Measurements from ENCODE around the gene MTERF1. TPM values are rescaled to one million over a fixed set of nuclear protein-coding genes. Genes with fewer than 3 reads are reported as not detected.

MTERF1 gene
- total RNA-seq, 1 donor from 2014 or later = 13.5 TPM

GRCh38 chr7:91864070-91864469 lies 16.4 kb downstream of the MTERF1 start:
- no peak for TF ChIP-seq CTCF (IDR thresholded peaks at IDR 0.05)
- no peaks in the 10 kb centered on the region for H3K36me3 ChIP-seq
- no peak overlapping the region for H3K27ac ChIP-seq
- H3K4me3 ChIP-seq = no peak overlapping the region
- DNase-seq (no peak), ATAC-seq (no peak)
- no peaks in the 10 kb centered on the region for H3K9me3 ChIP-seq
- no peaks in the 10 kb centered on the region for H3K4me1 ChIP-seq
- intact Hi-C loops (cut with DNase I) = no loop called here
- no peaks in the 10 kb centered on the region for H3K27me3 ChIP-seq

- ATAC-seq = peak; percentile 84
- no peak overlapping the region for H3K4me3 ChIP-seq
- no peak for DNase-seq
- H3K4me1 ChIP-seq = no peaks in the 10 kb centered on the region
- H3K27ac ChIP-seq = no peak overlapping the region
- intact Hi-C loops (cut with DNase I) = no loop called here
- peaks cover 9% of the 10 kb centered on the region for H3K9me3 ChIP-seq
- H3K36me3 ChIP-seq = no peaks in the 10 kb centered on the region
- no peaks in the 10 kb centered on the region for H3K27me3 ChIP-seq
- no peak for TF ChIP-seq CTCF (IDR thresholded peaks at IDR 0.05)
Observed at GRCh38 chr7:91852263-91852741, 28.2 kb downstream of the MTERF1 start.

- Histone ChIP-seq H3K27me3 (no peaks in the 10 kb centered on the region), H3K9me3 (peaks cover 9% of the 10 kb centered on the region), H3K4me1 (no peaks in the 10 kb centered on the region), H3K36me3 (no peaks in the 10 kb centered on the region), H3K4me3 (no peak overlapping the region), H3K27ac (no peak overlapping the region)
- intact Hi-C loops (cut with DNase I) = no loop called here
- DNase-seq (no peak), ATAC-seq (no peak)
- no peak for TF ChIP-seq CTCF (IDR thresholded peaks at IDR 0.05)
Observed at GRCh38 chr7:91850455-91850854, 30.0 kb downstream of the MTERF1 start.

- TF ChIP-seq CTCF (IDR thresholded peaks at IDR 0.05) = no peak
- Histone ChIP-seq H3K27ac (no peak overlapping the region), H3K9me3 (no peaks in the 10 kb centered on the region), H3K4me1 (no peaks in the 10 kb centered on the region), H3K27me3 (no peaks in the 10 kb centered on the region), H3K36me3 (no peaks in the 10 kb centered on the region), H3K4me3 (no peak overlapping the region)
- intact Hi-C loops (cut with DNase I) = no loop called here
- ATAC-seq (peak; percentile 83), DNase-seq (no peak)
Observed at GRCh38 chr7:91847876-91848588, 32.5 kb downstream of the MTERF1 start.

- intact Hi-C loops (cut with DNase I) = no loop called here
- H3K36me3 ChIP-seq = no peaks in the 10 kb centered on the region
- H3K9me3 ChIP-seq = no peaks in the 10 kb centered on the region
- H3K27ac ChIP-seq = no peak overlapping the region
- no peaks in the 10 kb centered on the region for H3K4me1 ChIP-seq
- H3K27me3 ChIP-seq = no peaks in the 10 kb centered on the region
- no peak for TF ChIP-seq CTCF (IDR thresholded peaks at IDR 0.05)
- no peak overlapping the region for H3K4me3 ChIP-seq
- DNase-seq (no peak), ATAC-seq (no peak)
Observed at GRCh38 chr7:91847231-91847630, 33.3 kb downstream of the MTERF1 start.

Data from upper lobe of right lung (tissue), 1 donor.